Neural crest cell (in vitro differentiated cells): Measurements from ENCODE around the gene FLYWCH2. TPM values are rescaled to one million over a fixed set of nuclear protein-coding genes. Genes with fewer than 3 reads are reported as not detected.

ENCODE experiments used
- DNase-seq: peaks from one replicate; pipeline ENCODE4 v3.0.0; 2021; ENCODE audit warnings: low read depth, mixed read lengths, low spot score
- H3K27ac Mint-ChIP-seq: one replicate; pipeline ENCODE4 v1.8.0; 2021; ENCODE audit warnings: mild to moderate bottlenecking, mixed read lengths; ENCODE audit not compliant: unreplicated experiment
- H3K27me3 Mint-ChIP-seq: 2 replicates; pipeline ENCODE4 v1.8.0; 2021; ENCODE audit warnings: low read depth, mild to moderate bottlenecking, mixed read lengths
- H3K36me3 Mint-ChIP-seq: 2 replicates; pipeline ENCODE4 v1.8.0; 2021; ENCODE audit warnings: low read depth, mild to moderate bottlenecking, mixed read lengths
- H3K4me1 Mint-ChIP-seq: 2 replicates; pipeline ENCODE4 v1.8.0; 2021; ENCODE audit warnings: mixed read lengths
- H3K4me3 Mint-ChIP-seq: one replicate; pipeline ENCODE4 v1.8.0; 2021; ENCODE audit warnings: mild to moderate bottlenecking, mixed read lengths
- H3K9me3 Mint-ChIP-seq: 2 replicates; pipeline ENCODE4 v1.8.0; 2021; ENCODE audit warnings: mixed read lengths
- total RNA-seq: library from RNA; stranded (reverse); gene quantifications from 2 replicates; pipeline ENCODE4 v1.2.1, GENCODE V29; 2021
- TF ChIP-seq, protein P1 (sequence below): fragments of 200-600 bp; sonication (generic); conservative IDR thresholded peaks from 2 replicates; pipeline ENCODE4 v1.5.0; 2021; ENCODE audit warnings: antibody characterized with exemption, mild to moderate bottlenecking

The FLYWCH2 gene
- total RNA-seq, 1 donor from 2014 or later: 32.3 TPM

DNA sequence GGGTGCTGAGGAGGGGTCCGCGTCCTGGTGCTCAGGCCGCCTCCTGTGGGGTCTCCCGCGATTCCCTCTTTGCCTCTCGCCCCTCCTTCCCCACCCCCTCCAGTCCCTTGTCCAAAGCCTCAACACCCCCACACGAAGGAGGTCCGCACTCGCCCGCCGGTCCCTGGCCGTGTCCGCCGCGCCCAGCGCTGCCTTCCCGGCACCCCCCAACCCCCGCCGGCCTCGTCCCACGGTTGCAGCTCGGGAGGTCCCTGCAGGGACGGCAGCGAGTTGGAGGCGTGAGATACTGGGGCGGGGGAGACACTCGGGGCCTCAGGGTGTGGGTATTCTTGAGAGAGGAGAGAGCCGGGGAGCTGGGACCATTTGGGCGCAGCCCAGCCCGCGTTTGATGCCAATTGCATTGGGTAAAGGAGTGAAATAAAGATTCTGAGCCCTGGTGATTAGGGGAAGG is 468 bp downstream of the FLYWCH2 start:
- TF ChIP-seq, protein P1, sequence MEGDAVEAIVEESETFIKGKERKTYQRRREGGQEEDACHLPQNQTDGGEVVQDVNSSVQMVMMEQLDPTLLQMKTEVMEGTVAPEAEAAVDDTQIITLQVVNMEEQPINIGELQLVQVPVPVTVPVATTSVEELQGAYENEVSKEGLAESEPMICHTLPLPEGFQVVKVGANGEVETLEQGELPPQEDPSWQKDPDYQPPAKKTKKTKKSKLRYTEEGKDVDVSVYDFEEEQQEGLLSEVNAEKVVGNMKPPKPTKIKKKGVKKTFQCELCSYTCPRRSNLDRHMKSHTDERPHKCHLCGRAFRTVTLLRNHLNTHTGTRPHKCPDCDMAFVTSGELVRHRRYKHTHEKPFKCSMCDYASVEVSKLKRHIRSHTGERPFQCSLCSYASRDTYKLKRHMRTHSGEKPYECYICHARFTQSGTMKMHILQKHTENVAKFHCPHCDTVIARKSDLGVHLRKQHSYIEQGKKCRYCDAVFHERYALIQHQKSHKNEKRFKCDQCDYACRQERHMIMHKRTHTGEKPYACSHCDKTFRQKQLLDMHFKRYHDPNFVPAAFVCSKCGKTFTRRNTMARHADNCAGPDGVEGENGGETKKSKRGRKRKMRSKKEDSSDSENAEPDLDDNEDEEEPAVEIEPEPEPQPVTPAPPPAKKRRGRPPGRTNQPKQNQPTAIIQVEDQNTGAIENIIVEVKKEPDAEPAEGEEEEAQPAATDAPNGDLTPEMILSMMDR: no peak
- H3K36me3 Mint-ChIP-seq: no peaks in the 10 kb centered on the region
- H3K9me3 Mint-ChIP-seq: peaks cover 2% of the 10 kb centered on the region
- no peak for DNase-seq
- peak overlapping the region; percentile 93 for H3K4me3 Mint-ChIP-seq
- no peak overlapping the region for H3K27ac Mint-ChIP-seq
- peaks cover 18% of the 10 kb centered on the region for H3K4me1 Mint-ChIP-seq
- H3K27me3 Mint-ChIP-seq: peaks cover 18% of the 10 kb centered on the region

DNA sequence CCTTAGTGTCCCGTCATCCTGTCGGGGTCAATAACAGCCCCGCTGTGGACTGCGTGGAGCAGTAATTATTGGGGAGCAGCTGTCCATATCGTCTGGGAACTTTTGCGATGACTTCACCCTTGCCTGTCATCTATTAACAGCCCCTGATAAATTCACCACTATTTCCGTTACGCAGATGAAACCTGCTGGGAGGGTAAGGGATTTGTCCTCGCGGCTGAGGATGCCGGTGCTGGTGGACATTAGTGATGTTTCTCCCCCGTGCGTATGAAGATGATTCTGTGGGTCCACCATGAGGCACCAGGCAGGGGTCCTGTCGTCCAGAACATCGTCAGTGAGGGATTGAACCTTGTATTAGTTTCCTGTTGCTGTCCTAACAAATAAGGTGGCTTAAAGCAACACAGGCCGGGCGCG is 1.0 kb downstream of the FLYWCH2 start:
- peaks cover 2% of the 10 kb centered on the region for H3K9me3 Mint-ChIP-seq

DNA sequence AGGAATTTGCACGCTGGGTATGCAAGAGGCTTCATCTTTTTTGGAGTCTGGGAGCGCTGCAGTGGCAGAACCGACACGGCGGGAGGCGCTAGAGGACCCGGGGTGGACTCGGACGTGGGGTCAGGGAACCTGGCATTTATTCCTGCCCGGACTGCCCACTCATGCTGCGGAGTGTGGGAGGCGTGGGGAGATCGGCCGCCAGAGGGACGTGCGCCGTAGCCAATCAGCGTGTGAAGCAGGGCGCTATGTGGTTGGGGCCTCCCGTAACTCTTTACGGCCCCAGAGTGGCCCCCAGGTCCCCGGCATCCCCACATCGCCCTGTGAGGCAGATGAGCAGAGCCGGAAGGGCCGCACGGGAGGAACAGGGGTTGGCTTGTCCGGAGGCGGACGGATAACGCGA is 11.2 kb downstream of the FLYWCH2 start:
- peaks cover 8% of the 10 kb centered on the region for H3K4me1 Mint-ChIP-seq
- DNase-seq: no peak
- no peak overlapping the region for H3K27ac Mint-ChIP-seq
- no peak overlapping the region for H3K4me3 Mint-ChIP-seq
- no peaks in the 10 kb centered on the region for H3K36me3 Mint-ChIP-seq
- H3K27me3 Mint-ChIP-seq: no peaks in the 10 kb centered on the region
- TF ChIP-seq, protein P1: no peak
- H3K9me3 Mint-ChIP-seq: no peaks in the 10 kb centered on the region

More for the DNA sequence above, 1.0 kb downstream of the FLYWCH2 start:
- Mint-ChIP-seq H3K4me1 (peaks cover 18% of the 10 kb centered on the region), H3K27me3 (peaks cover 15% of the 10 kb centered on the region), H3K4me3 (peak overlapping the region; percentile 93), H3K36me3 (no peaks in the 10 kb centered on the region), H3K27ac (peak overlapping the region; percentile 45)
- TF ChIP-seq, protein P1: no peak
- no peak for DNase-seq

DNA sequence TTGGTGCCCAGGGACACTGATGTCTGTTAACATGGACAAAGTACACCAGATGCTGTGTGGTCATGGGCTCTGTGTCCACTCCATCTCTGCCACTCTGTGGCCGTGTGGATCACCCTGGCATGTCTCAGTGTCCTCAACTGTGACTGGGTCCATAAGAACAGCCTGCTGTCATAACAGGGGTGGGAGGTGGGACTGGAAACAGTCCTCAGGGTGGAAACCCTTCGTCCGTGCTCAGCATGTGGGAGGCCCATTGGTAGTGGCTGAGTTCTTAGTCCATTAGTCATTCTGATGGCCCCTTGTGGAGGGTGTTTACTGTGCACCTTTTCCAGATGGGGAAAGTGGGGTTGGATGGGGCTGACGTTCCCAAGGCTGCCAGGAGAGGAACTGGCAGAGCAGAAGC is 12.8 kb downstream of the FLYWCH2 start:
- TF ChIP-seq, protein P1: no peak
- H3K9me3 Mint-ChIP-seq: no peaks in the 10 kb centered on the region
- peaks cover 9% of the 10 kb centered on the region for H3K4me1 Mint-ChIP-seq
- DNase-seq: no peak
- H3K27ac Mint-ChIP-seq: no peak overlapping the region
- no peaks in the 10 kb centered on the region for H3K36me3 Mint-ChIP-seq
- H3K27me3 Mint-ChIP-seq: no peaks in the 10 kb centered on the region
- no peak overlapping the region for H3K4me3 Mint-ChIP-seq

DNA sequence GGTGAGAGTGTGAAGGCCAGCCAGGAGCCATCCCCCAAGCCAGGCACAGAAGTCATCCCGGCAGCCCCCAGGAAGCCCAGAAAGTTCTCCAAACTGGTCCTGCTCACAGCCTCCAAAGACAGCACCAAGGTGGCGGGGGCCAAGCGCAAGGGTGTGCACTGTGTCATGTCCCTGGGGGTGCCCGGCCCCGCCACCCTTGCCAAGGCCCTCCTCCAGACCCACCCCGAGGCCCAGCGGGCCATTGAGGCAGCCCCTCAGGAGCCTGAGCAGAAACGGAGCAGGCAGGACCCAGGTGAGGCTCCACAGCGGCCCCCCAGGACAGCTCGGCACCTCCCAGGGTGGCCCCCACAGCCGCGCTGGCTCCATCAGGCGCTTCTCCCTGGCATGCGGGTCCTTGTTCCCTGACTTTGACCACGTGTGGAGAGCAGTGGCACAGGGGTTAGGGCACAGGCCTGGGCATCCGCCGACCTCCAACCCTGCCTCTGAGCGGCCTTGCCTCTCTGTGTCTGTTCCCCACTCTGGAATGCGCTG is 13.5 kb downstream of the FLYWCH2 start:
- no peaks in the 10 kb centered on the region for H3K27me3 Mint-ChIP-seq
- DNase-seq: no peak
- H3K9me3 Mint-ChIP-seq: no peaks in the 10 kb centered on the region
- peaks cover 9% of the 10 kb centered on the region for H3K4me1 Mint-ChIP-seq
- H3K36me3 Mint-ChIP-seq: no peaks in the 10 kb centered on the region
- TF ChIP-seq, protein P1: no peak
- no peak overlapping the region for H3K4me3 Mint-ChIP-seq
- H3K27ac Mint-ChIP-seq: no peak overlapping the region
